K562 (cell line): Measurements from ENCODE around the gene RNF187. TPM values are rescaled to one million over a fixed set of nuclear protein-coding genes. Genes with fewer than 3 reads are reported as not detected.

Experiments
- ATF1 ChIP-seq, 2 experiments: fragments of 450-650 bp in 1 of 2; IDR thresholded peaks; 2 replicates each; pipeline ENCODE4 v1.6.1; 2016; ENCODE audit warnings: missing compliant biosample characterization in 1 of 2, missing genetic modification characterization in 1 of 2
- ATF4 ChIP-seq: fragments of 450-650 bp; formaldehyde crosslinking; IDR thresholded peaks from 2 replicates; pipeline ENCODE4 v1.4.0; 2022; ENCODE audit warnings: mild to moderate bottlenecking, moderate library complexity
- CTBP1 ChIP-seq: fragments of 450-650 bp; IDR thresholded peaks from 2 replicates; pipeline ENCODE4 v1.6.1; 2016; ENCODE audit warnings: borderline replicate concordance
- E2F6 ChIP-seq, 2 experiments: IDR thresholded peaks; 2 replicates each; pipeline ENCODE4 v1.6.1; 2011; ENCODE audit warnings: borderline replicate concordance in 1 of 2, control low read depth in 1 of 2, low read depth in 1 of 2, low read length in 1 of 2, mild to moderate bottlenecking in 1 of 2, mixed read lengths in 1 of 2, moderate library complexity in 1 of 2; ENCODE audit not compliant: insufficient read depth in 1 of 2, insufficient read length in 1 of 2, poor library complexity in 1 of 2, severe bottlenecking in 1 of 2; ENCODE audit errors: extremely low read depth in 1 of 2
- HDAC8 ChIP-seq: fragments of 450-650 bp; IDR thresholded peaks from 2 replicates; pipeline ENCODE4 v1.6.1; 2016; ENCODE audit warnings: mild to moderate bottlenecking, missing genetic modification characterization, moderate library complexity, missing compliant biosample characterization
- MEF2A ChIP-seq: IDR thresholded peaks from 2 replicates; pipeline ENCODE4 v1.6.1; 2011; ENCODE audit warnings: low read depth, mild to moderate bottlenecking, low read length, moderate library complexity; ENCODE audit not compliant: control insufficient read depth
- NR2C1 ChIP-seq, 2 experiments: fragments of 450-650 bp; IDR thresholded peaks; 2 replicates each; pipeline ENCODE4 v1.6.1; 2017; ENCODE audit warnings: mild to moderate bottlenecking in 2 of 2, antibody characterized with exemption in 1 of 2, inconsistent platforms in 1 of 2, missing compliant biosample characterization in 1 of 2, missing genetic modification characterization in 1 of 2
- RBM22 ChIP-seq: fragments of 200-400 bp; formaldehyde crosslinking; IDR thresholded peaks from 2 replicates; pipeline ENCODE4 v1.6.1; 2018; ENCODE audit warnings: low read length, low read depth; ENCODE audit not compliant: poor library complexity, severe bottlenecking
- RFX7 ChIP-seq: fragments of 250-450 bp; sonication (Bioruptor Pico); IDR thresholded peaks from 2 replicates; pipeline ENCODE4 v1.5.1; 2021; ENCODE audit warnings: mild to moderate bottlenecking
- TEAD1 ChIP-seq, 2 experiments: fragments of 450-650 bp in 1 of 2; sonication (generic) in 1 of 2; formaldehyde crosslinking; IDR thresholded peaks; 2 replicates each; pipeline versions ENCODE4 v1.4.0 to v1.8.0; 2020 to 2022; ENCODE audit warnings: mild to moderate bottlenecking in 2 of 2, missing genetic modification reagents in 1 of 2
- TFAM ChIP-seq: fragments of 250-450 bp; sonication (Bioruptor Pico); conservative IDR thresholded peaks from 2 replicates; pipeline ENCODE4 v1.5.0; 2021; ENCODE audit warnings: mild to moderate bottlenecking, moderate library complexity
- THAP7 ChIP-seq: fragments of 250-450 bp; sonication (Bioruptor Pico); IDR thresholded peaks from 2 replicates; pipeline ENCODE4 v1.5.0; 2021
- polyA plus RNA-seq, 8 experiments: library from polyadenylated mRNA; depleted of rRNA in 4 of 8; stranded (reverse) in 5 of 8; unstranded in 3 of 8; fragments of >200 nt; fragmentation: Nextera tagmentation in 2 of 8; fragmentation: Illumina TruSeq in 1 of 8; extraction: Ambion mirVana in 2 of 8; extraction: Trizol in 1 of 8; gene quantifications; 2 replicates each; pipeline versions ENCODE4 v1.2.1 to v1.2.3, GENCODE V29; 2011 to 2014; ENCODE audit warnings: inconsistent platforms in 1 of 8, missing spikeins in 1 of 8
- total RNA-seq, 7 experiments: library from RNA; depleted of rRNA in 6 of 7; stranded (reverse); fragments of >200 nt in 6 of 7; fragmentation: Illumina TruSeq in 2 of 7; extraction: Trizol in 2 of 7; gene quantifications; 2 replicates each; pipeline versions ENCODE4 v1.2.1 to v1.2.3, GENCODE V29; 2011 to 2021; ENCODE audit warnings: low replicate concordance in 1 of 7
- TF ChIP-seq, protein P1 (sequence below): sonication (generic); formaldehyde crosslinking; IDR thresholded peaks from 2 replicates; pipeline ENCODE4 v1.8.0; 2022; ENCODE audit warnings: missing genetic modification reagents, mild to moderate bottlenecking, borderline replicate concordance
- TF ChIP-seq, protein P2 (sequence below): fragments of 450-650 bp; IDR thresholded peaks from 2 replicates; pipeline ENCODE4 v1.7.0; 2016; ENCODE audit warnings: borderline replicate concordance
- TF ChIP-seq, protein P3 (sequence below), 3 experiments: IDR thresholded peaks in 2 of 3; conservative IDR thresholded peaks in 1 of 3; 2 replicates each; pipeline ENCODE4 v1.5.1; 2011 to 2012; ENCODE audit warnings: low read length in 3 of 3, mild to moderate bottlenecking in 3 of 3, control low read depth in 2 of 3, improper control_type of control experiment in 1 of 3, inconsistent platforms in 1 of 3, low read depth in 1 of 3, mixed read lengths in 1 of 3, moderate library complexity in 1 of 3; ENCODE audit not compliant: insufficient read depth in 2 of 3
- TF ChIP-seq, protein P4 (sequence below): fragments of 450-650 bp; formaldehyde crosslinking; IDR thresholded peaks from 2 replicates; pipeline ENCODE4 v1.4.0; 2020; ENCODE audit warnings: mild to moderate bottlenecking, moderate library complexity

The RNF187 gene
- total and polyA plus RNA-seq, 9 of the 15 experiments (the other 6 are each of a cell fraction or from before 2014, with no cell fraction given): 2.3 to 119 (median 41.9) TPM

- TF ChIP-seq THAP7 (CRISPR knock-in tag) (no peak), E2F6 (IDR thresholded peaks at IDR 0.05; ENCODE audit: borderline replicate concordance in 1 of 2, extremely low read depth in 1 of 2, insufficient read depth in 1 of 2, insufficient read length in 1 of 2, low read depth in 1 of 2, low read length in 1 of 2, poor library complexity in 1 of 2, severe bottlenecking in 1 of 2) (no peak), RFX7 (CRISPR knock-in tag) (no peak), ATF4 (CRISPR knock-in tag) (peak; percentile 78), RBM22 (no peak), NR2C1 (IDR thresholded peaks at IDR 0.05) (peak; percentile 55; the same call in 1 of the 2 replicates), NR2C1 (tag; IDR thresholded peaks at IDR 0.05) (0 out of 2 replicates have a peak, but pooled peaks have one; percentile 37), ATF1 (CRISPR knock-in tag; IDR thresholded peaks at IDR 0.05) (no peak), ATF1 (tag; IDR thresholded peaks at IDR 0.05) (peak; percentile 64), CTBP1 (peak; percentile 99), TEAD1 (CRISPR knock-in tag; IDR thresholded peaks at IDR 0.05) (peak; percentile 86 to 88; a peak in 3 of 4 replicates), TFAM (CRISPR knock-in tag) (no peak), HDAC8 (tag) (no peak), MEF2A (peak; percentile 70; the same call in 1 of the 2 replicates)
- TF ChIP-seq, protein P1, sequence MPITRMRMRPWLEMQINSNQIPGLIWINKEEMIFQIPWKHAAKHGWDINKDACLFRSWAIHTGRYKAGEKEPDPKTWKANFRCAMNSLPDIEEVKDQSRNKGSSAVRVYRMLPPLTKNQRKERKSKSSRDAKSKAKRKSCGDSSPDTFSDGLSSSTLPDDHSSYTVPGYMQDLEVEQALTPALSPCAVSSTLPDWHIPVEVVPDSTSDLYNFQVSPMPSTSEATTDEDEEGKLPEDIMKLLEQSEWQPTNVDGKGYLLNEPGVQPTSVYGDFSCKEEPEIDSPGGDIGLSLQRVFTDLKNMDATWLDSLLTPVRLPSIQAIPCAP (CRISPR knock-in tag): no peak
- TF ChIP-seq, protein P2, sequence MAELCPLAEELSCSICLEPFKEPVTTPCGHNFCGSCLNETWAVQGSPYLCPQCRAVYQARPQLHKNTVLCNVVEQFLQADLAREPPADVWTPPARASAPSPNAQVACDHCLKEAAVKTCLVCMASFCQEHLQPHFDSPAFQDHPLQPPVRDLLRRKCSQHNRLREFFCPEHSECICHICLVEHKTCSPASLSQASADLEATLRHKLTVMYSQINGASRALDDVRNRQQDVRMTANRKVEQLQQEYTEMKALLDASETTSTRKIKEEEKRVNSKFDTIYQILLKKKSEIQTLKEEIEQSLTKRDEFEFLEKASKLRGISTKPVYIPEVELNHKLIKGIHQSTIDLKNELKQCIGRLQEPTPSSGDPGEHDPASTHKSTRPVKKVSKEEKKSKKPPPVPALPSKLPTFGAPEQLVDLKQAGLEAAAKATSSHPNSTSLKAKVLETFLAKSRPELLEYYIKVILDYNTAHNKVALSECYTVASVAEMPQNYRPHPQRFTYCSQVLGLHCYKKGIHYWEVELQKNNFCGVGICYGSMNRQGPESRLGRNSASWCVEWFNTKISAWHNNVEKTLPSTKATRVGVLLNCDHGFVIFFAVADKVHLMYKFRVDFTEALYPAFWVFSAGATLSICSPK: no peak
- TF ChIP-seq, protein P3, sequence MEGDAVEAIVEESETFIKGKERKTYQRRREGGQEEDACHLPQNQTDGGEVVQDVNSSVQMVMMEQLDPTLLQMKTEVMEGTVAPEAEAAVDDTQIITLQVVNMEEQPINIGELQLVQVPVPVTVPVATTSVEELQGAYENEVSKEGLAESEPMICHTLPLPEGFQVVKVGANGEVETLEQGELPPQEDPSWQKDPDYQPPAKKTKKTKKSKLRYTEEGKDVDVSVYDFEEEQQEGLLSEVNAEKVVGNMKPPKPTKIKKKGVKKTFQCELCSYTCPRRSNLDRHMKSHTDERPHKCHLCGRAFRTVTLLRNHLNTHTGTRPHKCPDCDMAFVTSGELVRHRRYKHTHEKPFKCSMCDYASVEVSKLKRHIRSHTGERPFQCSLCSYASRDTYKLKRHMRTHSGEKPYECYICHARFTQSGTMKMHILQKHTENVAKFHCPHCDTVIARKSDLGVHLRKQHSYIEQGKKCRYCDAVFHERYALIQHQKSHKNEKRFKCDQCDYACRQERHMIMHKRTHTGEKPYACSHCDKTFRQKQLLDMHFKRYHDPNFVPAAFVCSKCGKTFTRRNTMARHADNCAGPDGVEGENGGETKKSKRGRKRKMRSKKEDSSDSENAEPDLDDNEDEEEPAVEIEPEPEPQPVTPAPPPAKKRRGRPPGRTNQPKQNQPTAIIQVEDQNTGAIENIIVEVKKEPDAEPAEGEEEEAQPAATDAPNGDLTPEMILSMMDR (IDR thresholded peaks at IDR 0.05 in 2 of 3, conservative IDR thresholded peaks at IDR 0.05 in 1 of 3; ENCODE audit: insufficient read depth in 2 of 3, low read depth in 1 of 3, low read length in 3 of 3): peak in 1 of 3 experiments; percentile 0; a peak in 1 of 6 replicates
- TF ChIP-seq, protein P4, sequence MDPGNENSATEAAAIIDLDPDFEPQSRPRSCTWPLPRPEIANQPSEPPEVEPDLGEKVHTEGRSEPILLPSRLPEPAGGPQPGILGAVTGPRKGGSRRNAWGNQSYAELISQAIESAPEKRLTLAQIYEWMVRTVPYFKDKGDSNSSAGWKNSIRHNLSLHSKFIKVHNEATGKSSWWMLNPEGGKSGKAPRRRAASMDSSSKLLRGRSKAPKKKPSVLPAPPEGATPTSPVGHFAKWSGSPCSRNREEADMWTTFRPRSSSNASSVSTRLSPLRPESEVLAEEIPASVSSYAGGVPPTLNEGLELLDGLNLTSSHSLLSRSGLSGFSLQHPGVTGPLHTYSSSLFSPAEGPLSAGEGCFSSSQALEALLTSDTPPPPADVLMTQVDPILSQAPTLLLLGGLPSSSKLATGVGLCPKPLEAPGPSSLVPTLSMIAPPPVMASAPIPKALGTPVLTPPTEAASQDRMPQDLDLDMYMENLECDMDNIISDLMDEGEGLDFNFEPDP (CRISPR knock-in tag): 0 out of 2 replicates have a peak, but pooled peaks have one; percentile 43
Observed at GRCh38 chr1:228513236-228513900, 26.2 kb downstream of the RNF187 start (continued).
